ENCODE measurements around the gene KLLN. TPM values are rescaled to one million over a fixed set of nuclear protein-coding genes. Genes with fewer than 3 reads are reported as not detected.
A peak's percentile ranks its signal among the peaks of the same experiment; 100 is the strongest.
"Not testable (repeated sequence)": the region's sequence is repeated elsewhere in the genome, so short reads cannot be mapped to it uniquely, and the experiment has no call there.

The KLLN gene
- total RNA-seq, 1 donor: 2.2 TPM

- no peak for DNase-seq (ENCODE audit: low read depth in 2 of 3, low spot score in 2 of 3)
Measured at GRCh38 chr10:87867453-87867852, 4.1 kb upstream of the KLLN start.

DNA sequence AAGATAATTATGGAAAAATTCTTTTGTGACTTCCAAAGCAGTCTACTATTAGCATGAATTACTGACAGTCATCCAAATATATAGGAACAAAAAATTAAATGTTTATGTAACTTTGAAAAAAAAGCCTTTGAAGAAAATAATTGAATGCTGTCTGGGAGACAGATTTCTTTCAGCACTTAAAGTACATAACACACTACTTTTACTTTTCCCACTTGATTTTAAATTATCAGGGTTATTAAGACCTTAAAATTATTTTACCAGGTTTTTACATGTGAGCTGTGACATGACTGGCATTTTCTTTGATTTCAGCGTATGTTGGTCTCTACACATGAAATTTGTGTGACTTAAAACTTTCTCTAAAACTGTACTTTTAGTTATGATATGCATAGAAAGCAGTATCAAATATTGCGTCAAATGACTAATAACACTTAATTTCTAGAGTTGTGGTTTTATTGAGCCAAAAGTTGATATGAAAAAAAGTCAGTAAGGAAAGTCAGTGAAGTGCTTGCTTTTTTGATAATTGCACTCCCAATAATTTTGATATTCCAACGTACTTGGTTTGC, 3.2 kb upstream of the KLLN start:
- no peak for DNase-seq (ENCODE audit: low read depth in 2 of 3, low spot score in 2 of 3)

GRCh38 chr10:87865241-87865881, 2.0 kb upstream of the KLLN start:
- no peak for DNase-seq (ENCODE audit: low read depth in 2 of 3, low spot score in 2 of 3)

DNA sequence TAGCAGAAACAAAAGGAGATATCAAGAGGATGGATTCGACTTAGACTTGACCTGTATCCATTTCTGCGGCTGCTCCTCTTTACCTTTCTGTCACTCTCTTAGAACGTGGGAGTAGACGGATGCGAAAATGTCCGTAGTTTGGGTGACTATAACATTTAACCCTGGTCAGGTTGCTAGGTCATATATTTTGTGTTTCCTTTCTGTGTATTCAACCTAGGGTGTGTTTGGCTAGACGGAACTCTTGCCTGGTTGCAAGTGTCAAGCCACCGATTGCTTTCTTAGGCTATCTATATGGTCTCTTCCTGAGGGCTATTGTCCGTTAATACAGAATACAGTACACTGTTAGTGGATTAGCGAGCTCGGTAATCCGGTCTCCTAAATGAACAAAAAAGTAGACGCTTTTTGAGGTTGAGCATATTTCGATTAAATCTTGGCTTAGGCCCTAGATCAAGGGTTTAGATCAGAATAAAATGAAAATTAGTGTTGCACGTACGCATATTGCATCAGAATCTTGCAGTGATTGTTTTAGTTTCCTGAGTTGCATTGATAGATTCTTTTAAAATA, 1.2 kb upstream of the KLLN start:
- no peak for DNase-seq (ENCODE audit: low read depth in 2 of 3, low spot score in 2 of 3)

DNA sequence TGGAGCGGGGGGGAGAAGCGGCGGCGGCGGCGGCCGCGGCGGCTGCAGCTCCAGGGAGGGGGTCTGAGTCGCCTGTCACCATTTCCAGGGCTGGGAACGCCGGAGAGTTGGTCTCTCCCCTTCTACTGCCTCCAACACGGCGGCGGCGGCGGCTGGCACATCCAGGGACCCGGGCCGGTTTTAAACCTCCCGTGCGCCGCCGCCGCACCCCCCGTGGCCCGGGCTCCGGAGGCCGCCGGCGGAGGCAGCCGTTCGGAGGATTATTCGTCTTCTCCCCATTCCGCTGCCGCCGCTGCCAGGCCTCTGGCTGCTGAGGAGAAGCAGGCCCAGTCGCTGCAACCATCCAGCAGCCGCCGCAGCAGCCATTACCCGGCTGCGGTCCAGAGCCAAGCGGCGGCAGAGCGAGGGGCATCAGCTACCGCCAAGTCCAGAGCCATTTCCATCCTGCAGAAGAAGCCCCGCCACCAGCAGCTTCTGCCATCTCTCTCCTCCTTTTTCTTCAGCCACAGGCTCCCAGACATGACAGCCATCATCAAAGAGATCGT, 690 bp upstream of the KLLN start:
- DNase-seq (ENCODE audit: low read depth in 2 of 3, low spot score in 2 of 3): peak in 1 of 3 donors; percentile 41

GRCh38 chr10:87862679-87863052, 667 bp downstream of the KLLN start:
- DNase-seq (ENCODE audit: low read depth in 2 of 3, low spot score in 2 of 3): no peak

GRCh38 chr10:87861953-87862678, 1.2 kb downstream of the KLLN start:
- peak; percentile 87 to 99 (median 99) for DNase-seq (ENCODE audit: low read depth in 2 of 3, low spot score in 2 of 3)

GRCh38 chr10:87861566-87861952, 1.8 kb downstream of the KLLN start:
- DNase-seq (ENCODE audit: low read depth in 2 of 3, low spot score in 2 of 3): peak in 2 of 3 donors; percentile 67 to 77

DNA sequence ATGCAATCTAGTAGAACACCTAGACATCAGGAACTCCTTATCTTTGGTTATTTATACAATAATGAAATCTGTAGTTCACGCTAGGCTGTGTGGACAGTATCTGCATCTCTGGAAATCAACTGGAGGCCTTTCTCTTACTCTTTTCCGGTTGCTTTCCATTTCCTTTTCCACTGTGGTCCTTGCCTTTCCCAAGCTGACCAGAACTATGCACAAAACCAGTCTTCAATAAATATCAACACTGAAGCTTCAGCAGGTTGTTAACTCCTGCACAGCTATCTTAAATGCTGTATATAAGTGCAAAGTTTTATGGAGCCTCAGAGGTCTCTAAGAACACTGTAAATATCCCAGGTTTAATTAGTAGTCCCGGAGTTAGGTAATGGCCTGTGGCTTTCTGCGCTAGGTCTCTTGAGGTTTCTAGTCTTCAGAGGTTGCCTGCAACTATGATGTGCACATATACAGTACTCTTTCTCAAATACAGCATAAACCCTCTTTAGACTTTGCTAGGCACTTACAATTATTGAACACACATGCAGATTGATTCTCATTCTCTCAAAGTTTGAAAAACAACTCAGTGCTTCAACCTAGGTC, 2.4 kb downstream of the KLLN start:
- no peak for DNase-seq (ENCODE audit: low read depth in 2 of 3, low spot score in 2 of 3)

DNA sequence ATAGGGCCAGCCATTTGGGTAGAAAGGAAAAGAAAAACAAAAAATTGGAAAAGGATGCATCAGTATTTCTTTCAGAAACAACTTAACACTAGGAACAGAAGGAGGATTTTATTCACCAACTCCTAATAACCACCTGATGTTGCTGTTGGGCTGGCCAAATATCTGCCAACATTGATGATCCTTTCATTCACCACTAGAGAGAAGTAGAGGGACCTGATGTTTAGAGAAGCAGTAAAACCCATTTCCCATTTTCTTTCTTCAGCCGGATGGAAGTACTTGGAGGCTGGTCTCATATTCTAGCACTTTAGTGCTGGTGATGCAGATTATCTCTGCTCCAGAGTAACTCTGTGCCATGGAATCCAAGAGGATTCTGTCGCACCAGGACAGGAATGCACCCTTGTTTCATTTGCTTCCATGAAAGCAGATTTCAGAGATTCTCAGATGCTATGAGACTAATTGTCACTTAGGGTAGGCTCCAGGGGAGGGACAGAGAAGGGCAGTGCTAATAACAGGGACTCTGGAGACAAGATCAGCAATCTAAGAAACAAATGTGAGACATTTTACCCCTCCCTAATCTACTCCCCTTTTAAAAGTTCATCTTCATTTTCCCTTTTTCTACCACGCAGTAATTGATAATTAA, 3.1 kb downstream of the KLLN start:
- peak; percentile 14 to 86 (median 79) for DNase-seq (ENCODE audit: low read depth in 2 of 3, low spot score in 2 of 3)

DNA sequence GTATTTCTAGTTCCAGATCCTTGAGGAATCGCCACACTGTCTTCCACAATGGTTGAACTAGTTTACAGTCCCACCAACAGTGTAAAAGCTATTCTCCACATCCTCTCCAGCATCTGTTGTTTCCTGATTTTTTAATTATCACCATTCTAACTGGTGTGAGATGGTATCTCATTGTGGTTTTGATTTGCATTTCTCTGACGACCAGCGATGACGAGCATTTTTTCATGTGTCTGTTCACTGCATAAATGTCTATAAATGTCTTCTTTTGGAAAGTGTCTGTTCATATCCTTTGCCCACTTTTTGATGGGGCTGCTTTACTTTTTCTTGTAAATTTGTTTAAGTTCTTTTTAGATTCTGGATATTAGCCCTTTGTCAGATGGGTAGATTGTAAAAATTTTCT, 7.7 kb downstream of the KLLN start:
- DNase-seq (ENCODE audit: low read depth in 2 of 3, low spot score in 2 of 3): peak in 1 of 3 donors; percentile 45

DNA sequence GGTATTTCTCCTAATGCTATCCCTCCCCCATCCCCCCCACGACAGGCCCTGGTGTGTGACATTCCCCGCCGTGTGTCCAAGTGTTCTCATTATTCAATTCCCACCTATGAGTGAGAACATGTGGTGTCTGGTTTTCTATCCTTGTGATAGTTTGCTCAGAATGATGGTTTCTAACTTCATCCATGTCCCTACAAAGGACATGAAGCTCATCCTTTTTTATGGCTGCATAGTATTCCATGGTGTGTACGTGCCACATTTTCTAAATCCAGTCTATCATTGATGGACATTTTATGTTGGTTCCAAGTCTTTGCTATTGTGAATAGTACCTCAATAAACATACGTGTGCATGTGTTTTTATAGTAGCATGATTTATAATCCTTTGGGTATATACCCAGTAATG, 8.1 kb downstream of the KLLN start:
- DNase-seq (ENCODE audit: low read depth in 2 of 3, low spot score in 2 of 3): not testable (repeated sequence)

GRCh38 chr10:87852089-87852488, 11.2 kb downstream of the KLLN start:
- no peak for DNase-seq (ENCODE audit: low read depth in 2 of 3, low spot score in 2 of 3)

DNA sequence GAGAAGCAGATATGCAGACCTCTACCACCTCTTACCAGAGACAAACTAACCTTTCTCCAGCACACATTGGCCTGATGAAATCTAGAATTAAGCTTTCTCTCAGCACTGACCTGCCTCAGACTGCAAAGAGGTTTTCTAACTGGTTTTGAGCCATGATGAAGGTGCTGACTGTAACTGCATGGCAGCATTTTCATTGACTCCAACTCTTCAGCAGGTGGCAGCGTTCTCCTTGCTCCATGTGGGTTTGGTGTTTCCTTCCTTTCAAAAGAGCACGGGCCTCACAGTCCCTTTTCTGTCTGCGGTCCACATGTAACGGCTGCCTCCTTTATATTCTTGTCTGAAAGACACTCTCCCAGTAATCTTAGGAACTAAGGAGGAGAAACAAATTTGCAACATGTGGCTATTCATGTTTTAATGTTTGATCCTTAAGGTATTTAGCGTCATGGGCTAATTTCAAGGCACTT, 12.6 kb downstream of the KLLN start:
- DNase-seq (ENCODE audit: low read depth in 2 of 3, low spot score in 2 of 3): peak; percentile 16 to 82 (median 66)

GRCh38 chr10:87849001-87849400, 14.3 kb downstream of the KLLN start:
- no peak for DNase-seq (ENCODE audit: low read depth in 2 of 3, low spot score in 2 of 3)

- no peak for DNase-seq (ENCODE audit: low read depth in 2 of 3, low spot score in 2 of 3)
Measured at GRCh38 chr10:87847550-87847949, 15.8 kb downstream of the KLLN start.

- not testable (repeated sequence) for DNase-seq (ENCODE audit: low read depth in 2 of 3, low spot score in 2 of 3)
Measured at GRCh38 chr10:87846711-87847110, 16.6 kb downstream of the KLLN start.

GRCh38 chr10:87846023-87846422, 17.3 kb downstream of the KLLN start:
- no peak for DNase-seq (ENCODE audit: low read depth in 2 of 3, low spot score in 2 of 3)

DNA sequence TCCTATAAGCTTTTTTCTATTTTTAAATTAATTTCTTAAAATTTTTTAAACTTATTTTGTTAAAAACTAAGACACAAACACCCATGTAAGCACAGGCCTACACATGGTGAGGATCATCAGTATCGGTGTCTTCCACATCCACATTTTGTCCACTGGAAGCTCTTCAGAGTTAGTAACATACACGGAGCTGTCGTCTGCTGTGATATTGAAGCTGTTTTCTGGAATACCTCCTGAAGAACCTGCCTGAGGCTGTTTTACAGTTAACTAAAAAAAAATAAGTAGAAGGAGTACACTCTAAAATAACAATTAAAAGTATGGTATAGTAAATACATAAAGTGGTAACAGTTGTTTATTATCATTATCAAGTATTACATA, 17.7 kb downstream of the KLLN start:
- DNase-seq (ENCODE audit: low read depth in 2 of 3, low spot score in 2 of 3): no peak

- DNase-seq (ENCODE audit: low read depth in 2 of 3, low spot score in 2 of 3): no peak
Measured at GRCh38 chr10:87844837-87845623, 18.3 kb downstream of the KLLN start.

Measured in hematopoietic multipotent progenitor cell (in vitro differentiated cells).